SK-N-DZ (cell line): ENCODE measurements around the gene AGK.

Experiments
- DNase-seq: peaks from one replicate; pipeline ENCODE4 v3.0.0-alpha.2; 2015; ENCODE audit warnings: low spot score

The AGK gene

GRCh38 chr7:141585592-141586510 lies 34.6 kb downstream of the AGK start:
- DNase-seq: no peak

DNA sequence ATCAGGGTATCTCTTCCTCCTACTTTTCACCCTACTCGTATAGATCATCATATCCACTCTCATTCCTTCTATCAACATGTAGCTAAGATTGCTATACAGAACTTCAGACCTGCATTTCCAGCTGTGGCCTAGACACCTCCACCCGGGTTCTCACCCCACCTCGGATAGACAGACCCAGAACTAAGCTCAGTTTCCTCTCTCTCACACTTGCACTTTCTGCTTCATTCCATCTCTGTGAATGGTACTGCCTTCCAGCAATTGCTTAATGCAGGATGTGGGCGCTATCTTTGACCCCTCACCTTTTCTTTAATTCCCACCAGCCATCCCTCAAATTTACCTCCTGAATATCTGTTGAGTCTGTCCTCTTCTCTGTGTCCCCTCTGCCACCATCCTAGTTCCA lies 35.7 kb downstream of the AGK start:
- no peak for DNase-seq

GRCh38 chr7:141587304-141587703 lies 36.1 kb downstream of the AGK start:
- no peak for DNase-seq

DNA sequence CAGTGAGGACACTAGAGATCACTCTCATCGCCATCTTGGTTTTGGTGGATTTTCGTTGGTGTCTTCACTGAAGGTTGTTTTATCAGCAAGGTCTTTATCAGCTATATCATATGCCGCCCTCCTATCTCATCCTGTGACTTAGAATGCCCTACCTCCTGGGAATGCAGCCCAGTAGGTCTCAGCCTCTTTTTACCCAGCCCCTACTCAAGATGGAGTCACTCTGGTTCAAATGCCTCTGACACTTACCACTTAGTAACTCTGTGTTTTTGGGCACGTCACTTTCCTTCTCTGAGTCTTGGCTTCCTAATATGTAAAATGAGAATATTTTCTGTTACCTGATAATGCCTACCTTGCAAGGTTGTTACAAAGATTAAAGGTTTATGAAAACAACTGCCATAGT lies 37.7 kb downstream of the AGK start:
- no peak for DNase-seq

DNA sequence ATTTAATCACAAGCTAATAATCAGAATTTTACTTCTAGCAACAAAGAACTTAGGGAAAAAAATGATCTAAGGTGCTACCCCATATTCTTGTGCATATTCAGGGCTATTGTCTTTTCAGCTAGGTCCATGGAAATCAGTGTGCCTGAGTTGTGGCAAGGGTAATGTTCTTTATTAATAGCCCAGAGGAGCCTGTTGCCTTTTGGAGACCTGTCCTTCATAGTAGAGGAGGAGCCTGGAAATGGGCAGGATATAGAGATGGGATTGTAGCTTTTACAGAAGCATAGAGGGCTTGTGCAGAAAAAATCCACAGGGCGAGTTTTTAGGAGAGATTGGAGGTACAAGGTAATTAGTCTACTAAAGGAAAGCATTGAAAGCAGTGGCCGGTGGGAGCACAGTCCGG lies 38.9 kb downstream of the AGK start:
- DNase-seq: no peak

GRCh38 chr7:141590666-141591065 lies 39.5 kb downstream of the AGK start:
- DNase-seq: no peak

GRCh38 chr7:141593134-141593533 lies 41.9 kb downstream of the AGK start:
- no peak for DNase-seq

DNA sequence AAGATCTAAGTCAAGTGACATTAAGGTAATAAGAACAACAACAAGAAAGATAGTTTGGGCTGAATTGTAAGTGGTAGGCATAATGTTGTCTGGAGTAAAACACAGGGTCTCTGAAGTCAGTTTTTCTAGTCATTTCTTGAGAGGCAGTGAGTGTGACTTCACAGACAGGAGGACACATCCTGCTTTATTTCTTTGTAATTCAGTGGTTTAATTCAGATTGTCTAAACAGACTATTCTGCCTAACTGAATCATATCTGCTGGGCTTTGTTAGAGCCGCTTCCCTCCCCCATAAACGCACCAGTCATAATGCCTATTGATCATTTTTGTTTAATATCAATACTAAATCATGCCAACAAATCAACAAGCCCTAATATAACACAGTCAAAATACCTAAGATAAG lies 46.8 kb downstream of the AGK start:
- no peak for DNase-seq

DNA sequence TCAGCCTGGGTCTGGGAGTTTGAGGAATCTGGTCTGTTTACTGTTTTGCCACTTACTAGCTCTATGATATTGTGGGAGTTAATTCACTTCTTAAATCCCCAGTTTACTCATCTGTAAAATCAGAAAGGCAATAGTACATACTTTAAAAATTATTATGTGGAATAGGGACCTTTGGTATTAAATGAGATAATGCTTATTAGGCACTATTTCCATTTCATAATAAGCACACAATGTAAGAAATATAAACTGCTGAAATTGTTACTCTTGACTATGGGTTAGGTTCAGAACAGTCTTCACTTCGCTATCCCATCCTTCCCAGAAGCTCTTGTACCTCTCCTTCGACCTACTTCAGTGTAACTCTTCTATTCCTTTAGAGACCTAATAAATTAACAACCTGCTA lies 47.2 kb downstream of the AGK start:
- no peak for DNase-seq

DNA sequence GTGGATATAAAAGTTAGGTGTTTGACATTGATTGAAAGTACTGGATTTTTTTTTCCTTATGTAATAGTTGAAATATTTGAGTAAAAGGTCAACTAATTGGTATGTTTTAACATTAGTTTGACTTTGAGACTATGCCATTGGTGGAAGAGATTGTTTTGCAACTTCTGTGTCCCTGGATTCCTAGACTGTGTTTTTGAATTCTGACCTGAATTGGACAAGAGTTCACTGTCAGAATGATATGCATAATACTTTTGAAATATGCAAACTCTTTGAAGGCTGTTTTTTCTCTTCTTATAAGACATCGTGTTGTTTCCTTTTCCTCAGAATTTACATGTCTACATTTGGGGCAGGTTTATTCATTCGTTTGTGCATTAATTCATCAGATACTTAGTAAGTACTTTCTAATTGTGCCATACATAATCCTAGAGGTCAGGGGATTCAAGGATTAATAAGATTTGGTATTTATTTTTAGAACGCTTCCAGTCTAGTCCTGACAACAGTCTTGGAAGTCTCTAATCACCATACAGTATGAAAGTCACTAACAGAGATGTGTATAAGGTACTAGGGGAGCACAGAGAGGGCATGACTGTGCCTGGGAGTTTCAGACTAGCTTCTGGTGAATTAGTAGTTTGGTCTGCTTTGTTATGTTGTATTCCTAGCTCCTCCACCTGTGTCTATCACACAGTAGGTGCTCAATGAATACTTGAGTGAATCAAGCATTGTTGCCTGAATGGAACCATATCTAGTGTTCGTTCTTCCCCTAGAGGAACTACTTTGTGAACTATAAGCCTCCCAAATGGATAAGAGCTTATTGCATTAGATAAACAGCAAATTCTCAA lies 49.2 kb downstream of the AGK start:
- DNase-seq: no peak

DNA sequence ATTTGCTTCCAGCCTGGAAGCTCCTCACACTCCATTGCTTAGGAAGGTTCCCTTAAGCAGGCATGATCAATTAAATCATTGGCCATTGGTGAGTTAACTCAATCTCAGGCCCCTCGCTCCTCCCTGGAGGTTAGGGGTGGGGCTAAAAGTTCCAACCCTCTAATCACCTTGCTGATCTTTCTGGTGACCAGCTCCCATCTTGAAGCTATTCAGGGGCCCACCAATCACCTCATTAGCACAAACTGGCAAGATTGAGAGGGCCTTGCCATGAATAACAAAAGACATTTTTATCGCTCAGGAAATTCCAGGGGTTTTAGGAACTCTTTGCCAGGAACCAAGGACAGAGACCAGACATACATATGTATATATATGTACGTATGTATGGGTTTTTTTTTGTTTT lies 58.4 kb downstream of the AGK start:
- no peak for DNase-seq

DNA sequence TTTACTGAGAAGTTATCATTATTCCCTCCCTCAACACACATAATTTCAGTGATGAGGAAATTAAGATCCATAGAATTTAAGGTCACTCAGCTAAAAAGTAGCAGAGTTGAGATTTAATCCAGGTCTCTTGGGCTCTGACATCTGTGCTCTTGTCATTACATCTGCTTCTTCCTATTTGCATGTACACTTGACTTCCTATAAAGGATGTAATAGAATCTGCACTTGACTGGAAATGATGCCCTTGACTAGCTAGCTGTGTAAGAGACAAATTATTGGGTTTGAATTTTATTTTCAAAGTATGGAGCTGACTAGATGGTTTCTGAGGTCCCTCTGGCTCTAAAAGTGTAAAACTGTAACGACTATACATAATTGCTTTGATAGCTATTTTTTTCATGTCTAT lies 59.5 kb downstream of the AGK start:
- no peak for DNase-seq

DNA sequence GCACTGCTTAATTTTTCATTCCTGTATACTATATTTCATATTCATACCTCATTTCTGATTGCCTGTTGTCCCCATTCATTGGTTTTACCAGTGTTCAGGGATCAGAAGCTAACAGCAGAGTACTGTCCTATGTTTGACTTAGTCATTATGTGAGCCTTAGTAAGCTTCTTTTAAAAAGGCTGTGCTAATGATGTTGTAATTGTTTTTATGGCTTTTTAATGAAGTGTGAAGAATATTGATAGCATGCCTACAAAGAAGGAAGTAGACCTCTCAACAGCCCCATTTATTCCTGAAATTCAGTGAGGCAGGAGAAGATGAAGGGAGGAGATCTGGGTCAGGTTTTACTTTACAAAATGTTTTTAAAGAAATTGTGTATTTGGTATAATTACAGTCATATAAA lies 61.7 kb downstream of the AGK start:
- DNase-seq: no peak

- no peak for DNase-seq
Measured at GRCh38 chr7:141617280-141617679, 66.1 kb downstream of the AGK start.

DNA sequence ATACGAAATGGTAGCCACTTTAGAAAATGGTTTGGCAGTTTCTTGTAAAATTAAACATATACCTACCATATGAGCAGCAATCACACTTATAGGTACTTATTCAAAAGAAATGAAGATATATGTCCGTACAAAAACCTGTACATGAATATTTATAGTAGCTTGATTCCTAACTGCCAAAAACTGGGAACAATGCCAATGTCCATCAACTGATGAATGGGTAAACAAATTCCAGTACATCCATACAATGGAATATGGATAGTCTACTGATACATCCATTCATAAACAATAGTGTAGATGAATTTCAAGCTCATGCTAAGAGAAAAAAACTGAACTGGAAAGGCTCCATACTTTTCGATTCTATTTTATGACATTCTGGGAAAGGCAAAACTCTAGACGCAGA lies 68.5 kb downstream of the AGK start:
- no peak for DNase-seq

DNA sequence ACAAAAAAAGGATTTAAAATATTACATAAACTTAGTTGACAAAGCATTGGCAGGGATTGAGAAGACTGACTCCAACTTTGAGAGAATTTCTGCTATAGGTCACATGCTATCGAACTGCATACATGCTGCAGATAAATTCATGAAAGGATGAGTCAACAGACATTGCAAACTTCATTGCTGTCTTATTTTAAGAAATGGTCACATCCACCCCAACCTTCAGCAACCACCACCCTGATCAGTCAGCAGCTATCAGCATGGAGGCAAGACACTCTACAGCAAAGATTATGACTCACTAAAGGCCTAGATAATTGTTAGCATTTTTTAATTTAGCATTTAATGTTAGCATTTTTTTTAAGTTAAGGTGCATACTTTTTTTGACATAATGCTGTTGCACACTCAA lies 73.6 kb downstream of the AGK start:
- DNase-seq: no peak

GRCh38 chr7:141630621-141631020 lies 79.4 kb downstream of the AGK start:
- no peak for DNase-seq

DNA sequence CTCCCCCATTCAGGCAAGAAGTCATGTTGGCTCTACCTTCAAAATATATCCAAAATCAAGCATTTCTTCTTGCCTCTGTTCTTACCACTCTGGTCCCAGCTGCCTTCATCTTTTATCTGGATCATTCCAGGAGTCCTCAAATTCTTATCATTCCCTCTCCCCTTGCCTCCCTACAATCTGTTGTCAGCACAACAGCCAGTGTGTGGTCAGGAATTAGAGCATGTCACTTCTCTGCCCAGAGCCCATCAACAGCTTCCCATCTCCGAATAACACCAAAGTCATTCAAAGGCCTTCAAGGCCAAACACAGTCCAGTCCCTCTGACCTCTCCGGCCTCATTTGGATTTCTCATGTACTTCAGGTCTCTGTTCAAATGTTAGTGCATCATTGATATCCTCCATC lies 80.3 kb downstream of the AGK start:
- DNase-seq: no peak

GRCh38 chr7:141634065-141634464 lies 82.9 kb downstream of the AGK start:
- DNase-seq: no peak

- DNase-seq: no peak
Measured at GRCh38 chr7:141636053-141636452, 84.8 kb downstream of the AGK start.

GRCh38 chr7:141640239-141640840 lies 89.1 kb downstream of the AGK start:
- DNase-seq: no peak

GRCh38 chr7:141641876-141642275 lies 90.7 kb downstream of the AGK start:
- no peak for DNase-seq
